H9 (cell line): ENCODE data around the gene OSGIN1. TPM values are rescaled to one million over a fixed set of nuclear protein-coding genes. Genes with fewer than 3 reads are reported as not detected.

Experiments used
- DNase-seq: peaks from one replicate; pipeline ENCODE4 v3.0.0-alpha.2; 2017
- H2AFZ ChIP-seq: one replicate; pipeline ENCODE4 v1.6.1; 2013; ENCODE audit warnings: mild to moderate bottlenecking, low read length, control low read depth, moderate library complexity
- H2AK5ac ChIP-seq: 2 replicates; pipeline ENCODE4 v1.6.1; 2013; ENCODE audit warnings: low read length, control low read depth, mixed read lengths; ENCODE audit not compliant: insufficient read length
- H2BK120ac ChIP-seq: one replicate; pipeline ENCODE4 v1.6.1; 2013; ENCODE audit warnings: low read depth, mild to moderate bottlenecking, low read length, control low read depth, inconsistent platforms; ENCODE audit not compliant: poor library complexity, severe bottlenecking
- H2BK12ac ChIP-seq: 2 replicates; pipeline ENCODE4 v1.6.1; 2013; ENCODE audit warnings: low read length, control low read depth, mixed read lengths, low read depth; ENCODE audit not compliant: insufficient read length
- H2BK15ac ChIP-seq: 2 replicates; pipeline ENCODE4 v1.6.1; 2013; ENCODE audit warnings: low read depth, low read length, control low read depth
- H2BK20ac ChIP-seq: one replicate; pipeline ENCODE4 v1.6.1; 2013; ENCODE audit warnings: low read depth, mild to moderate bottlenecking, low read length, control low read depth, inconsistent platforms; ENCODE audit not compliant: poor library complexity, severe bottlenecking
- H2BK5ac ChIP-seq: 2 replicates; pipeline ENCODE4 v1.6.1; 2013; ENCODE audit warnings: low read length, control low read depth, mixed read lengths; ENCODE audit not compliant: insufficient read length
- H3K14ac ChIP-seq: 2 replicates; pipeline ENCODE4 v1.6.1; 2013; ENCODE audit warnings: low read length, control low read depth; ENCODE audit not compliant: insufficient read depth
- H3K18ac ChIP-seq: 2 replicates; pipeline ENCODE4 v1.6.1; 2013; ENCODE audit warnings: low read depth, mild to moderate bottlenecking, mixed read lengths, low read length, control low read depth; ENCODE audit not compliant: insufficient read length
- H3K23ac ChIP-seq: 2 replicates; pipeline ENCODE4 v1.6.1; 2013; ENCODE audit warnings: low read length, control low read depth, mixed read lengths, low read depth; ENCODE audit not compliant: insufficient read length
- H3K23me2 ChIP-seq: 2 replicates; pipeline ENCODE4 v1.6.1; 2013; ENCODE audit warnings: low read depth, mild to moderate bottlenecking, mixed read lengths, low read length, control low read depth; ENCODE audit not compliant: insufficient read length, poor library complexity, severe bottlenecking
- H3K27ac ChIP-seq: 2 replicates; pipeline ENCODE4 v1.5.1; 2013; ENCODE audit warnings: low read length, control low read depth, mixed read lengths, low read depth; ENCODE audit not compliant: insufficient read length
- H3K27me3 ChIP-seq: 2 replicates; pipeline ENCODE4 v1.6.1; 2013; ENCODE audit warnings: low read length, control low read depth, inconsistent platforms; ENCODE audit not compliant: insufficient read depth
- H3K4ac ChIP-seq: 2 replicates; pipeline ENCODE4 v1.6.1; 2013; ENCODE audit warnings: low read depth, mild to moderate bottlenecking, control low read depth, inconsistent platforms, low read length, moderate library complexity
- H3K4me1 ChIP-seq: 2 replicates; pipeline ENCODE4 v1.6.1; 2013; ENCODE audit warnings: low read length, control low read depth, inconsistent platforms; ENCODE audit not compliant: insufficient read depth
- H3K4me2 ChIP-seq: 2 replicates; pipeline ENCODE4 v1.6.1; 2013; ENCODE audit warnings: low read length, control low read depth, mixed read lengths; ENCODE audit not compliant: insufficient read length, insufficient read depth
- H3K56ac ChIP-seq: 2 replicates; pipeline ENCODE4 v1.6.1; 2013; ENCODE audit warnings: low read depth, mild to moderate bottlenecking, mixed read lengths, low read length, control low read depth; ENCODE audit not compliant: insufficient read length
- H3K79me1 ChIP-seq: 2 replicates; pipeline ENCODE4 v1.6.1; 2013; ENCODE audit warnings: low read depth, mild to moderate bottlenecking, moderate library complexity, low read length, control low read depth, inconsistent platforms; ENCODE audit not compliant: insufficient read depth, poor library complexity, severe bottlenecking
- H3K79me2 ChIP-seq: 2 replicates; pipeline ENCODE4 v1.6.1; 2013; ENCODE audit warnings: low read length, control low read depth, inconsistent platforms; ENCODE audit not compliant: insufficient read depth
- H3K9ac ChIP-seq: 2 replicates; pipeline ENCODE4 v1.6.1; 2013; ENCODE audit warnings: low read length, control low read depth, mixed read lengths; ENCODE audit not compliant: insufficient read length; ENCODE audit errors: extremely low read depth
- H3K9me3 ChIP-seq: one replicate; pipeline ENCODE4 v1.6.1; 2013; ENCODE audit warnings: low read depth, low read length, inconsistent platforms; ENCODE audit not compliant: control insufficient read depth
- H3T11ph ChIP-seq: one replicate; pipeline ENCODE4 v1.6.1; 2013; ENCODE audit warnings: mild to moderate bottlenecking, low read length, control low read depth, inconsistent platforms
- H4K20me1 ChIP-seq: one replicate; pipeline ENCODE4 v1.6.1; 2013; ENCODE audit not compliant: control insufficient read depth, insufficient read length, insufficient read depth
- H4K5ac ChIP-seq: 2 replicates; pipeline ENCODE4 v1.6.1; 2013; ENCODE audit warnings: low read depth, mild to moderate bottlenecking, mixed read lengths, low read length, control low read depth; ENCODE audit not compliant: insufficient read length
- H4K8ac ChIP-seq: replicated peaks from 2 replicates; pipeline ENCODE4 v1.6.1; 2013; ENCODE audit warnings: low read length, control low read depth, mixed read lengths, low read depth; ENCODE audit not compliant: insufficient read length
- H4K91ac ChIP-seq: 2 replicates; pipeline ENCODE4 v1.6.1; 2013; ENCODE audit warnings: low read depth, mild to moderate bottlenecking, moderate library complexity, mixed read lengths, low read length, control low read depth; ENCODE audit not compliant: insufficient read length
- H3K27ac Mint-ChIP-seq, 3 experiments: 2 replicates in 2 of 3; 3 replicates in 1 of 3; pipeline ENCODE4 v1.8.0; 2020 to 2021; ENCODE audit warnings: mixed read lengths in 3 of 3, mild to moderate bottlenecking in 1 of 3, moderate library complexity in 1 of 3
- H3K27me3 Mint-ChIP-seq: 2 replicates; pipeline ENCODE4 v1.8.0; 2021; ENCODE audit warnings: low read depth, mild to moderate bottlenecking, moderate library complexity, mixed read lengths
- H3K36me3 Mint-ChIP-seq, 3 experiments: 2 replicates in 2 of 3; 3 replicates in 1 of 3; pipeline ENCODE4 v1.8.0; 2020 to 2021; ENCODE audit warnings: low read depth in 3 of 3, mixed read lengths in 3 of 3; ENCODE audit not compliant: insufficient read depth in 1 of 3
- H3K4me1 Mint-ChIP-seq, 2 experiments: 2 replicates each; pipeline ENCODE4 v1.8.0; 2020; ENCODE audit warnings: mixed read lengths in 2 of 2
- H3K4me3 Mint-ChIP-seq, 2 experiments: 2 replicates in 1 of 2; 3 replicates in 1 of 2; pipeline ENCODE4 v1.8.0; 2020 to 2021; ENCODE audit warnings: mild to moderate bottlenecking in 2 of 2, mixed read lengths in 2 of 2, moderate library complexity in 1 of 2
- H3K9me3 Mint-ChIP-seq, 2 experiments: 2 replicates in 1 of 2; 3 replicates in 1 of 2; pipeline ENCODE4 v1.8.0; 2020; ENCODE audit warnings: mild to moderate bottlenecking in 2 of 2, mixed read lengths in 2 of 2, moderate library complexity in 1 of 2
- WGBS: extraction: QIAGEN DNeasy Blood & Tissue Kit; methylation state at CpG from one replicate; pipeline ENCODE4 v1.1.7; 2013; ENCODE audit warnings: missing lambda C conversion rate, low lambda C conversion rate, mixed read lengths; ENCODE audit not compliant: insufficient read length; ENCODE audit errors: extremely low coverage; 5-methylcytosine and 5-hydroxymethylcytosine counted together
- total RNA-seq: library from RNA; stranded (reverse); gene quantifications from 2 replicates; pipeline ENCODE4 v1.2.1, GENCODE V29; 2021
- TF ChIP-seq, protein P1 (sequence below): fragments of 200-600 bp; sonication (generic); conservative IDR thresholded peaks from 3 replicates; pipeline ENCODE4 v1.8.0; 2021; ENCODE audit warnings: antibody characterized with exemption, mild to moderate bottlenecking

OSGIN1 gene
- total RNA-seq, 1 experiment from 2014 or later = 0.63 TPM

DNA sequence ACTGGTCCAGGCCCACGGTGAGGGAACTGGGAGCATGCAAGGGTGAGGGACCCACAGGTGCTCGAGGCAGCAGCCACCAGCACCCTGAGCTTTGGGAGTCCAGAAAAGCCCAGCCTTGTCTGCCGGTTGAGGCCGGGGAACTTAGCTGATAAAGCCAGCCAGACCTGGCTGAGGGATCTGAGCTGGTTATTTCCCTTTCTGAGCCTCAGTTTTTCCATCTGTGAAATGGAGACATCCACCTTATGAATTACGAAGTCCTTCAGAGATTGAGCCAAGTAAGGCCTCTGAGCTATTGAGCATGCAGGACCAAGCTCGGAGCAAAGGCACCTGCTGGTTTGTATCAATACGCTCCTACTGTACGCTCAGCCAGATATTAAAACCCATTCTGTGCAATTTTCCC lies 28.8 kb downstream of the OSGIN1 start:
- H3T11ph ChIP-seq = no peak overlapping the region
- no peak overlapping the region for H2BK12ac ChIP-seq
- Mint-ChIP-seq H3K9me3 (peaks cover 20 to 21% of the 10 kb centered on the region in 2 experiments), H3K36me3 (peaks cover 21 to 48% (median 31%) of the 10 kb centered on the region in 3 experiments), H3K4me3 (no peak overlapping the region), H3K27me3 (peaks cover 20% of the 10 kb centered on the region), H3K4me1 (peaks cover 22 to 33% of the 10 kb centered on the region in 2 experiments), H3K27ac (no peak overlapping the region)
- no peak overlapping the region for H3K18ac ChIP-seq
- no peak overlapping the region for H2BK15ac ChIP-seq
- no peaks in the 10 kb centered on the region for H4K20me1 ChIP-seq
- no peaks in the 10 kb centered on the region for H3K27me3 ChIP-seq
- H3K4ac ChIP-seq = no peak overlapping the region
- no peak for DNase-seq
- no peak overlapping the region for H2AFZ ChIP-seq
- H3K4me2 ChIP-seq = no peak overlapping the region
- no CpG with 5 or more reads among the region's 8 CpGs for WGBS
- H3K4me1 ChIP-seq = no peaks in the 10 kb centered on the region
- no peak overlapping the region for H3K56ac ChIP-seq
- H4K91ac ChIP-seq = no peak overlapping the region
- H3K9ac ChIP-seq = no peak overlapping the region
- no peaks in the 10 kb centered on the region for H3K79me2 ChIP-seq
- no peaks in the 10 kb centered on the region for H3K79me1 ChIP-seq
- no peak overlapping the region for H4K8ac ChIP-seq
- no peak overlapping the region for H4K5ac ChIP-seq
- TF ChIP-seq, protein P1, sequence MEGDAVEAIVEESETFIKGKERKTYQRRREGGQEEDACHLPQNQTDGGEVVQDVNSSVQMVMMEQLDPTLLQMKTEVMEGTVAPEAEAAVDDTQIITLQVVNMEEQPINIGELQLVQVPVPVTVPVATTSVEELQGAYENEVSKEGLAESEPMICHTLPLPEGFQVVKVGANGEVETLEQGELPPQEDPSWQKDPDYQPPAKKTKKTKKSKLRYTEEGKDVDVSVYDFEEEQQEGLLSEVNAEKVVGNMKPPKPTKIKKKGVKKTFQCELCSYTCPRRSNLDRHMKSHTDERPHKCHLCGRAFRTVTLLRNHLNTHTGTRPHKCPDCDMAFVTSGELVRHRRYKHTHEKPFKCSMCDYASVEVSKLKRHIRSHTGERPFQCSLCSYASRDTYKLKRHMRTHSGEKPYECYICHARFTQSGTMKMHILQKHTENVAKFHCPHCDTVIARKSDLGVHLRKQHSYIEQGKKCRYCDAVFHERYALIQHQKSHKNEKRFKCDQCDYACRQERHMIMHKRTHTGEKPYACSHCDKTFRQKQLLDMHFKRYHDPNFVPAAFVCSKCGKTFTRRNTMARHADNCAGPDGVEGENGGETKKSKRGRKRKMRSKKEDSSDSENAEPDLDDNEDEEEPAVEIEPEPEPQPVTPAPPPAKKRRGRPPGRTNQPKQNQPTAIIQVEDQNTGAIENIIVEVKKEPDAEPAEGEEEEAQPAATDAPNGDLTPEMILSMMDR = no peak
- peaks cover 11% of the 10 kb centered on the region for H3K9me3 ChIP-seq
- no peak overlapping the region for H3K23ac ChIP-seq
- no peak overlapping the region for H2BK5ac ChIP-seq
- H3K23me2 ChIP-seq = no peaks in the 10 kb centered on the region
- H2BK20ac ChIP-seq = no peak overlapping the region
- no peak overlapping the region for H3K27ac ChIP-seq
- no peak overlapping the region for H2AK5ac ChIP-seq
- H3K14ac ChIP-seq = no peak overlapping the region
- no peak overlapping the region for H2BK120ac ChIP-seq
